Sigmoid colon (tissue), 4 donors: ENCODE results near the gene SP3.

Experiments
- EP300 ChIP-seq, 4 donors: sonication (generic); formaldehyde crosslinking; IDR thresholded peaks; one replicate each; pipeline ENCODE4 v1.6.1; 2017; ENCODE audit warnings: antibody characterized with exemption in 4 of 4
- POLR2A ChIP-seq, 2 donors: fragments of 450-650 bp; IDR thresholded peaks; one replicate each; pipeline ENCODE4 v1.6.1; 2016; ENCODE audit warnings: antibody characterized with exemption in 2 of 2, mild to moderate bottlenecking in 2 of 2, moderate library complexity in 2 of 2
- TF ChIP-seq, protein P1 (sequence below), 4 experiments: fragments of 450-650 bp in 3 of 4; fragments of 200-600 bp in 1 of 4; IDR thresholded peaks; one replicate each; pipeline ENCODE4 v1.5.1; 2016 to 2019; ENCODE audit warnings: antibody characterized with exemption in 4 of 4, mild to moderate bottlenecking in 3 of 4, moderate library complexity in 2 of 4

DNA sequence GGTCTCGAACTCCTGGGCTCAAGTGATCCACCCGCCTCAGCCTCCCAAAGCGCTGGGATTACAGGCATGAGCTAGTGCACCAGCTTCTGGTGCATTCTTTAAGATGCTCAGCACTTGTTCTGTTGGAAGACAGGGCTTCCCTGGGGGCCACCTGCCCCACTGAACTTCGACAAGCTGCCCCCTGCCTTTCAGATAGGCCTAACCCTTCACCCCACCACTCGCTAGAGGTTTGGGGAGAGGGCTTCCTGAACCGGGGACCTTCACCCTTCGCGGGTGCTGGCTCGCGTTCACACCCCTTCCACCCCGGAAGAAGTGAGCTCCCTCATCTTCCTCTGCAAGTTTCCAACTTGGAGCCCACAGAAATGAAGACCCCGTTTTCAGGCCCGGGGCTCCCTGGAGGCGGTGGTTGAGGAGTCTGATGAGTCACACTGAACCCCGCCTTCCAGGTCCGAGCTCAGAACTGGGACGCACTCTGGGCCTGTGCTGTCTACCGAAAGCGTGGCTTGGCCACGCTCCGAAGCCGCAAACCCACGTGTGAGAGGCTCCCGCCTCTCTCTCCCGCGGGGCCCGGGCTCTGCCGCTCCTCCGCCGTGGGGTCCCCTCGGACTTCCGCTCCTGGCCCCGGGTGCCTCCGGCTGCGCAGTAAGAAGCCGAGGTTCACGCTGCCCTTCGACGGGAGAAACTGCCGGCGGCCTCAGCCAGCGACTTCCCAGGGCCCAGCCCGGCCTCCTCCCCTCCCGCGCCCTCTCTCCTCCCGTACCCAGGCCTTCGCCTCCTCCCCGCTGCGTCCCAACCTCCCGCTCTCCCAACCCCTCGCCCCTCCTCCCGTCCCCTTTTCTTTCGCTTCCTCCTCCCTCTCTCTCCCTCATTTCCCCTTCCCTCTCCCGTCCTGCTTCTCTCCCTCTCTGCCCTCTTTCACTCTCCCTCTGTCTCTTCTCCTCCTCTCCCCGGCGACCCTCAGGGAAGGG, 47.5 kb upstream of the SP3 start:
- TF ChIP-seq, protein P1, sequence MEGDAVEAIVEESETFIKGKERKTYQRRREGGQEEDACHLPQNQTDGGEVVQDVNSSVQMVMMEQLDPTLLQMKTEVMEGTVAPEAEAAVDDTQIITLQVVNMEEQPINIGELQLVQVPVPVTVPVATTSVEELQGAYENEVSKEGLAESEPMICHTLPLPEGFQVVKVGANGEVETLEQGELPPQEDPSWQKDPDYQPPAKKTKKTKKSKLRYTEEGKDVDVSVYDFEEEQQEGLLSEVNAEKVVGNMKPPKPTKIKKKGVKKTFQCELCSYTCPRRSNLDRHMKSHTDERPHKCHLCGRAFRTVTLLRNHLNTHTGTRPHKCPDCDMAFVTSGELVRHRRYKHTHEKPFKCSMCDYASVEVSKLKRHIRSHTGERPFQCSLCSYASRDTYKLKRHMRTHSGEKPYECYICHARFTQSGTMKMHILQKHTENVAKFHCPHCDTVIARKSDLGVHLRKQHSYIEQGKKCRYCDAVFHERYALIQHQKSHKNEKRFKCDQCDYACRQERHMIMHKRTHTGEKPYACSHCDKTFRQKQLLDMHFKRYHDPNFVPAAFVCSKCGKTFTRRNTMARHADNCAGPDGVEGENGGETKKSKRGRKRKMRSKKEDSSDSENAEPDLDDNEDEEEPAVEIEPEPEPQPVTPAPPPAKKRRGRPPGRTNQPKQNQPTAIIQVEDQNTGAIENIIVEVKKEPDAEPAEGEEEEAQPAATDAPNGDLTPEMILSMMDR (IDR thresholded peaks at IDR 0.05), result no peak
- TF ChIP-seq POLR2A (IDR thresholded peaks at IDR 0.05), result peak in 1 of 2 donors; percentile 51
- TF ChIP-seq EP300 (IDR thresholded peaks at IDR 0.05), result no peak
